Activated naive CD8-positive, alpha-beta T cell (primary cell): ENCODE results near the gene MCEE.
A peak's percentile ranks its signal among the peaks of the same experiment; 100 is the strongest.
"Not testable (repeated sequence)": the region's sequence is repeated elsewhere in the genome, so short reads cannot be mapped to it uniquely, and the experiment has no call there.

Experiments
- H3K27ac Mint-ChIP-seq: one replicate; pipeline ENCODE4 v1.8.0; 2021; ENCODE audit warnings: mixed read lengths
- H3K27me3 Mint-ChIP-seq: one replicate; pipeline ENCODE4 v1.8.0; 2021; ENCODE audit warnings: mixed read lengths
- H3K36me3 Mint-ChIP-seq: one replicate; pipeline ENCODE4 v1.8.0; 2021; ENCODE audit warnings: mixed read lengths
- H3K4me1 Mint-ChIP-seq: one replicate; pipeline ENCODE4 v1.8.0; 2021; ENCODE audit warnings: low read depth, mixed read lengths
- H3K4me3 Mint-ChIP-seq: one replicate; pipeline ENCODE4 v1.8.0; 2021; ENCODE audit warnings: mild to moderate bottlenecking, mixed read lengths
- H3K9me3 Mint-ChIP-seq: one replicate; pipeline ENCODE4 v1.8.0; 2021; ENCODE audit warnings: low read depth, mixed read lengths

Gene MCEE

DNA sequence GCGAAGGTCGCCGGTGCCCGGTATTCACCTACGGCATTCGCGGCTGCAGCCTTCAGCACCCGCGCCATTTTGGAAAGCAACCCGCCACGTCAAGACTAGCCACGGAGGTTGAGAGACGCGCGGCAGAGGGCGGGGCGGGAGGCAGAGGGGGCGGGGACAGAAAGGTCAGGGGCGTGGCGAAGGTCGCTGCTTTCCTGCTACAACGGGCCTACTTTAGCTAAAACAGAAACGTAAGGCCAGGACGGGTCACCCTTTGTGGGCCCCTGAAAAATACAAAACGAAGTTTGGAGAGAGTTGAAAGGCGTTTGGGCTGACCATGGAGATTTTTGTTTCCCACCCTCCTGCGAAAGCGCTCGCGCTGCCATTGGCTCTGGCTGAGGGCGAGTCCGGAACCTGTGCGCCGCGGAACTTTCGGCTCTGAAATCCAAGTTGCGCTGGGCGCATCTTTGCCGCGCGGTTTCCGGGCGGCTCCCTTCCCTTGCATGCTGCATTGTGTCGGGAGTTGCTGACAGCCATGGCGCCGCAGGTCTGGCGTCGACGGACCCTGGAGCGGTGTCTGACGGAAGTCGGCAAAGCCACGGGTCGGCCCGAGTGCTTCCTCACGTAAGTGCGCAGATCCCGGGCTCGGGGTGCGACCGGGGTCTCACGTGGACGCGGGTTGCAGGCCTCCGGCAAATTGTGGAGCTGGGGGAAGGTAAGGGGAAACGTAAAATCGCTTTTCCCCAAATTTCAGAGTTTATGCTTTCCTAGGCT lies at the start of gene MCEE, which contains the start of gene MPHOSPH10:
TSS of gene MCEE (minus strand) at position 78 of the 753 bp plus-strand sequence. CDS start at position 68, 10 bp downstream.
TSS of gene MPHOSPH10 (plus strand) at position 483 of the 753 bp plus-strand sequence. CDS start at position 515, 32 bp downstream.
- Mint-ChIP-seq H3K4me3 (no peak within 1 kb of the TSS), H3K9me3 (no peaks in the 10 kb centered on the region), H3K27ac (no peak within 1 kb of the TSS), H3K36me3 (no peaks in the 10 kb centered on the region), H3K27me3 (no peaks in the 10 kb centered on the region), H3K4me1 (peaks cover 25% of the 10 kb centered on the region)

DNA sequence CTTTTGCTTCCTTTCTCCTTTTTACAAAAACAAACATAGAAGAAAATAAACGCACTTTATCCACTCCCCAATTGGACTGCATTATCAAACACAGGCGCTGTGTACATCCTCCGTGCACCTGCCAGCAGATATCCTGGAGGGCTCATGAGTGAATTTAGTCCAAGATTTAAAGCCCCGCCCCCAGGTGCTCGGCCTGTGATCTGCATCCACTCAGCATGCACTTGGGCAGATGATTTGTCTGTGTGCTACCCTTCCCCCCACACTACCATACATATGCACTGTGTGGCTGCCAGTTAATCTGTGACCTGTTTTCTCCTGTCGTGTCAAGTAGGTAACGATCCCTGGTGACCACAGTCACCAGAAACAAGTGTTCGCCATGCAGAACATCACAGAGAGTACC lies 48.8 kb upstream of the MCEE start:
- H3K9me3 Mint-ChIP-seq, H3K4me3 Mint-ChIP-seq, H3K27me3 Mint-ChIP-seq, H3K27ac Mint-ChIP-seq, H3K36me3 Mint-ChIP-seq: not testable (repeated sequence)
- peaks cover 10% of the 10 kb centered on the region for H3K4me1 Mint-ChIP-seq

DNA sequence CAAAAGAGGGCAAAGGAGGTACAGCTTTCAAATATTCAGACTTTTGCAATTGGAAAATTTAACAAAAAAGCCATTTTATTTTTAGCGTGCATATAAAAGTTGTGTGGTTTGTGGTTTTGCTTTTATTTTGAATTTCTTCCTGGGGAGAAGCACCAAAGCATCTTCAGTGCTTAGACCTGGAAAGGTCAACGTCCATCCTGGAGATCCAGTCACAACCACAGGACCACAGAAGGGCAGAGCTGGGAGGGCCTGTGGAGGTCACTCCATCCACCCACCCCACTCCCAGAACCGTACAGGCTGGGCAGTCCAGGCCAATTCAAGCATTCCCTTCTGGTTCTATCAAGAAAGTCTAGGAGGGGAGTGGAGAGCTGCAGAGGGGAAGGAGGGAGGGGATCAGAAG lies 44.2 kb upstream of the MCEE start:
- no peaks in the 10 kb centered on the region for H3K36me3 Mint-ChIP-seq
- no peak overlapping the region for H3K27ac Mint-ChIP-seq
- H3K4me3 Mint-ChIP-seq = no peak overlapping the region
- H3K9me3 Mint-ChIP-seq = no peaks in the 10 kb centered on the region
- peaks cover 5% of the 10 kb centered on the region for H3K4me1 Mint-ChIP-seq
- peaks cover 2% of the 10 kb centered on the region for H3K27me3 Mint-ChIP-seq

GRCh38 chr2:71173096-71173495 lies 43.1 kb upstream of the MCEE start:
- no peak overlapping the region for H3K4me3 Mint-ChIP-seq
- H3K36me3 Mint-ChIP-seq = no peaks in the 10 kb centered on the region
- peaks cover 2% of the 10 kb centered on the region for H3K27me3 Mint-ChIP-seq
- H3K9me3 Mint-ChIP-seq = no peaks in the 10 kb centered on the region
- no peak overlapping the region for H3K27ac Mint-ChIP-seq
- H3K4me1 Mint-ChIP-seq = peaks cover 5% of the 10 kb centered on the region

- Mint-ChIP-seq H3K4me3 (no peak overlapping the region), H3K4me1 (no peaks in the 10 kb centered on the region), H3K9me3 (no peaks in the 10 kb centered on the region), H3K27ac (no peak overlapping the region), H3K36me3 (no peaks in the 10 kb centered on the region), H3K27me3 (peaks cover 2% of the 10 kb centered on the region)
Measured at GRCh38 chr2:71166812-71167211, 36.8 kb upstream of the MCEE start.

DNA sequence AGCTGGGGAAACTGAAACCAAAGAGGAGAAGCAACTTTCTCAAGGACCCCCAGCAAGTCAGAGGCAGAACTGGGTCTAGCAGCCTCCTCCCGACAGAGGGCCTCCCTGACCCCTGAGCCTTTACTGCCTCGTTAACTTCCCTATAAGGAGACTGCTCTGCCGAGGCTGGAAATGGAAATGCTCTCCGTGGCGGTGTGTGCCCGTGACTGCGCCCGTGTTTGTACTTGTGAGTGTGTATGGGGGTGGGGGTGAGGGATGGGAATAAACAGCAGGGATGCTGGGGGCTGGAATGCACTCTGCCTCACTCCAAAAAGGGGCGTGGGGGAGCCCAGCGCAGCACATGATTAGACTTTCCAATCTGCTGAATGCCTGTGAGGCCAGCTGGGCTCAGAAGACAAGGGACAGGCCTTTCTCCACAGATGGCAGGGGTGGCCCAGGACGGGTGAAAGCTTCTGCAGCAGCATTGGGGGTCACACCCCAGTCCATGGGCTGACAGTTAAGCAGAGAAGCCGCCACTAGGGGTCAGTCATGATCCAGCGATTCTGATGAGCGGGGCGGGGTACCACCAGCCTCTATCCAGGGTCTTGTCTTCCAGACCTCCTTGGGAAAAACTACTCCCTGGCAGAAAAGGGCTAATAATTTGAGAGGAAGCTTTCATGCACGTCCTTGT lies 27.2 kb upstream of the MCEE start:
- Mint-ChIP-seq H3K27me3 (peaks cover 2% of the 10 kb centered on the region), H3K9me3 (no peaks in the 10 kb centered on the region), H3K27ac (no peak overlapping the region), H3K36me3 (no peaks in the 10 kb centered on the region), H3K4me1 (peaks cover 5% of the 10 kb centered on the region), H3K4me3 (no peak overlapping the region)

- Mint-ChIP-seq H3K27ac (no peak overlapping the region), H3K27me3 (peaks cover 2% of the 10 kb centered on the region), H3K9me3 (no peaks in the 10 kb centered on the region), H3K4me3 (no peak overlapping the region), H3K36me3 (no peaks in the 10 kb centered on the region), H3K4me1 (peaks cover 5% of the 10 kb centered on the region)
Measured at GRCh38 chr2:71156573-71156972, 26.5 kb upstream of the MCEE start.

DNA sequence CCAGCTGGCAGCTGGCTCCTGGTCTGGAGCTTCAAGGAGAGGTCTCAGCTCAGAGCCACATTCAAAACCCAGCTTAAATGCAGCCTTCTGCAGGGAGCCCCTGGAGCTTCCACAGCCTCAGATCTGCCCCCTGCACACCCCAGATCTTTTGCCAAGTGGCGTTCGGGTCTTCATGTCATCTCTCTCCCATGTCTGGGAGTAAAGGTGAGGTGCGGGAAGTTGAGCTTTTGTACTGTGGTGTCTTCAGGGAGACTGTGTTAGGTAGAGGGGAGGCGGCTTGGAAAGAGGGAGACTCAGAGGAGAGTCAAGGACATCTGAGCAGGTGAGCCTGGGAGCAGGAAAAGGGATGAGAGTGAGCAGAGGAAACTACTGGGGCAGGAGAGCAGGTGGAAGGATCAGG lies 25.8 kb upstream of the MCEE start:
- H3K27me3 Mint-ChIP-seq = peaks cover 2% of the 10 kb centered on the region

GRCh38 chr2:71154798-71155197 lies 24.8 kb upstream of the MCEE start:
- Mint-ChIP-seq H3K9me3 (no peaks in the 10 kb centered on the region), H3K27ac (no peak overlapping the region), H3K27me3 (peaks cover 2% of the 10 kb centered on the region), H3K4me3 (no peak overlapping the region), H3K36me3 (peaks cover 4% of the 10 kb centered on the region), H3K4me1 (peaks cover 5% of the 10 kb centered on the region)

More for the DNA sequence above, 25.8 kb upstream of the MCEE start:
- Mint-ChIP-seq H3K36me3 (no peaks in the 10 kb centered on the region), H3K9me3 (no peaks in the 10 kb centered on the region), H3K4me1 (peaks cover 5% of the 10 kb centered on the region), H3K4me3 (no peak overlapping the region), H3K27ac (no peak overlapping the region)

DNA sequence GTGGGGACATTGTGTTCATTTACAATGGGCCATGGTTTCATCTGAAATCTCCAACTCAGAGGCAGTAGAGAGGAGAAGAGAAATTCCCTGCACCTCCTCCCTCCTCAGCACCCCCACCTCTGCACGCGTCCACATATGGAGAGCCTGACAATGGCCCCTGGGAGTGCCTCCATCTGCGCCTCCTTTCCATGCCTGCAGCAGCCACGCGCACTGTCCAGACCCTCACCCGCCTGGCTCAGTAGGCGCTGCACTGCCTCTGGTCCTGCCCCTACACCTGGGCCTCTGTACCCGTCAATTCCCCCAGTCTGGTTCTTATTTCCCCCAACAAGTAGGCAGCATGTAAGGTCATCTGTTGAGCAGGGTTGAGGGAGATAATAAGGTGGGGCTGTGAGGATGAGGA lies 24.2 kb upstream of the MCEE start:
- H3K27ac Mint-ChIP-seq = no peak overlapping the region
- no peaks in the 10 kb centered on the region for H3K9me3 Mint-ChIP-seq
- no peak overlapping the region for H3K4me3 Mint-ChIP-seq
- peaks cover 2% of the 10 kb centered on the region for H3K27me3 Mint-ChIP-seq
- H3K36me3 Mint-ChIP-seq = peaks cover 4% of the 10 kb centered on the region
- H3K4me1 Mint-ChIP-seq = peaks cover 5% of the 10 kb centered on the region

DNA sequence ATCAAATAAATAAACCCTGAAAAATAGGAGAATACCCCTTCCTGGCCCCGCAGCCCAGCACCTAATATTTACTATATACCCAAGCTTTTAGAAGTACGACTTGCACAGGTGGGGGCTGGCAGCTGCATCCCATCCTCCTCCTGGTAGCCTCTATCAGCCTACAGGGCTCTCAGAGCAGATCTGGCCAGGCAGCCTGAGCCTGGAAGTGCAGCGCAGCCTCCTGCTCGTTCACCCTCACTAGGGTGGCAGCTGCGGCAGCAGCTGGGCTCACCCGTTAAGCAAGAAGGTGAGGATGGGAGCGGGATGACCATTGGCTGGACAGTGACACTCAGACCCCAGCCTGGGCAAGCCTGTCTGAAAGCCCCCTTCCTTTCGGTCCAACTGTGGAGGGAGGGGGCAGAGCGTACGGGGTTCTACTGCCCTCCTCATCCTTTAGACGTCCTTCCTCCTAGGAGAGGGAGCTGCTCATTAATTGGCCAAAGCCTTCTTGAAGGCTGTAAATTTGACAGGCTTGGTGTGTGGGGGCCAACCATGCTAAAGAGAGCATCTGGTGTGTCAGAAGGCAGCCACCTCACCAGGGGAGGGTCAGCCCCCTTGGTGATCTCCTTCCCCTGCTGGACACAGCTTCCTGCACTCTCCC lies 23.7 kb upstream of the MCEE start:
- H3K36me3 Mint-ChIP-seq = peaks cover 6% of the 10 kb centered on the region
- H3K4me1 Mint-ChIP-seq = peaks cover 5% of the 10 kb centered on the region
- H3K9me3 Mint-ChIP-seq = no peaks in the 10 kb centered on the region
- peaks cover 2% of the 10 kb centered on the region for H3K27me3 Mint-ChIP-seq
- no peak overlapping the region for H3K27ac Mint-ChIP-seq
- no peak overlapping the region for H3K4me3 Mint-ChIP-seq

GRCh38 chr2:71151620-71152019 lies 21.6 kb upstream of the MCEE start:
- Mint-ChIP-seq H3K4me3 (no peak overlapping the region), H3K36me3 (peaks cover 8% of the 10 kb centered on the region), H3K27me3 (peaks cover 2% of the 10 kb centered on the region)

GRCh38 chr2:71150082-71150816 lies 20.2 kb upstream of the MCEE start:
- H3K36me3 Mint-ChIP-seq = peaks cover 8% of the 10 kb centered on the region
- H3K27me3 Mint-ChIP-seq = no peaks in the 10 kb centered on the region
- H3K4me3 Mint-ChIP-seq = no peak overlapping the region
- no peaks in the 10 kb centered on the region for H3K4me1 Mint-ChIP-seq
- H3K9me3 Mint-ChIP-seq = no peaks in the 10 kb centered on the region
- peak overlapping the region; percentile 75 for H3K27ac Mint-ChIP-seq

More at GRCh38 chr2:71151620-71152019, 21.6 kb upstream of the MCEE start:
- Mint-ChIP-seq H3K27ac (no peak overlapping the region), H3K4me1 (no peaks in the 10 kb centered on the region), H3K9me3 (no peaks in the 10 kb centered on the region)

- Mint-ChIP-seq H3K27ac (no peak overlapping the region), H3K9me3 (no peaks in the 10 kb centered on the region), H3K4me3 (no peak overlapping the region), H3K36me3 (peaks cover 10% of the 10 kb centered on the region), H3K27me3 (no peaks in the 10 kb centered on the region), H3K4me1 (no peaks in the 10 kb centered on the region)
Measured at GRCh38 chr2:71148506-71149063, 18.6 kb upstream of the MCEE start.
